COLO668 (cell line): ENCODE results near the gene ERC2.

Experiments used
- DNase-seq: peaks from one replicate; lab custom pipeline; 2025; ENCODE audit not compliant: unreplicated experiment; lab: John Stamatoyannopoulos, UW

The ERC2 gene

GRCh38 chr3:55611121-55611520 lies 857.1 kb downstream of the ERC2 start:
- DNase-seq = no peak

- DNase-seq = no peak
These were observed 858.9 kb downstream of the ERC2 start for GRCh38 chr3:55609230-55609827.

GRCh38 chr3:55608301-55608937 lies 859.8 kb downstream of the ERC2 start:
- DNase-seq = no peak

- no peak for DNase-seq
These were observed 860.4 kb downstream of the ERC2 start for GRCh38 chr3:55607844-55608243.

- no peak for DNase-seq
These were observed 861.1 kb downstream of the ERC2 start for GRCh38 chr3:55607175-55607574.

GRCh38 chr3:55605443-55606236 lies 862.6 kb downstream of the ERC2 start:
- DNase-seq = no peak

- no peak for DNase-seq
These were observed 863.4 kb downstream of the ERC2 start for GRCh38 chr3:55604846-55605245.

GRCh38 chr3:55604402-55604801 lies 863.9 kb downstream of the ERC2 start:
- no peak for DNase-seq

GRCh38 chr3:55601366-55602080 lies 866.7 kb downstream of the ERC2 start:
- DNase-seq = no peak

GRCh38 chr3:55598224-55598623 lies 870.0 kb downstream of the ERC2 start:
- no peak for DNase-seq

- DNase-seq = no peak
These were observed 870.6 kb downstream of the ERC2 start for GRCh38 chr3:55597641-55598040.

GRCh38 chr3:55596212-55596611 lies 872.1 kb downstream of the ERC2 start:
- no peak for DNase-seq

GRCh38 chr3:55595420-55595819 lies 872.8 kb downstream of the ERC2 start:
- DNase-seq = no peak

- no peak for DNase-seq
These were observed 875.7 kb downstream of the ERC2 start for GRCh38 chr3:55592572-55592971.

- DNase-seq = no peak
These were observed 876.4 kb downstream of the ERC2 start for GRCh38 chr3:55591888-55592287.

- no peak for DNase-seq
These were observed 880.0 kb downstream of the ERC2 start for GRCh38 chr3:55588146-55588765.

- no peak for DNase-seq
These were observed 882.4 kb downstream of the ERC2 start for GRCh38 chr3:55585856-55586255.

GRCh38 chr3:55584716-55585368 lies 883.4 kb downstream of the ERC2 start:
- no peak for DNase-seq

GRCh38 chr3:55584030-55584429 lies 884.2 kb downstream of the ERC2 start:
- no peak for DNase-seq

- DNase-seq = no peak
These were observed 884.8 kb downstream of the ERC2 start for GRCh38 chr3:55583475-55583874.

- no peak for DNase-seq
These were observed 888.8 kb downstream of the ERC2 start for GRCh38 chr3:55579496-55579895.
